VCaP (cell line): ENCODE data around the gene GRIK4.

Experiments
- H3K27ac ChIP-seq: fragments of 450-650 bp; 2 replicates; pipeline ENCODE4 v1.5.1; 2017
- TF ChIP-seq, protein P1 (sequence below): fragments of 450-650 bp; conservative IDR thresholded peaks from 2 replicates; pipeline ENCODE4 v1.5.1; 2017; ENCODE audit warnings: mild to moderate bottlenecking, moderate library complexity

GRIK4 gene

DNA sequence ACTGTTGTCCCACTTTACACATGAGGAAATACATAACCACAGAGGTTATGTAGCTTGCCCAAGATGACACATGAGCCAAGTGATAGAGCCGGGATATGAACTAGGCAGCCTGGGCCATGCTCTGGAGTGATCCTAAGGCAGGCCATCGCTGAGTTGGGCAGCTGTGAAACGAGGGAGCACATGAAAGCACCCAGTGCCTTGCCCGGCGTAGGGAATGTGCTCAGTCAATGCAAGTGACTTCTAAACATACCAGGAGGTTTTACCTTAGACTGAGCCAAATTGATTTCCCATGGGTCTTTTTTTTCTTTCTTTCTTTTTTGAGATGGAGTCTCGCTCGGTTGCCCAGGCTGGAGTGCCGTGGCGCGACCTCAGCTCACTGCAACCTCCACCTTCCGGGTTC, 10.5 kb downstream of the GRIK4 start:
- TF ChIP-seq, protein P1, sequence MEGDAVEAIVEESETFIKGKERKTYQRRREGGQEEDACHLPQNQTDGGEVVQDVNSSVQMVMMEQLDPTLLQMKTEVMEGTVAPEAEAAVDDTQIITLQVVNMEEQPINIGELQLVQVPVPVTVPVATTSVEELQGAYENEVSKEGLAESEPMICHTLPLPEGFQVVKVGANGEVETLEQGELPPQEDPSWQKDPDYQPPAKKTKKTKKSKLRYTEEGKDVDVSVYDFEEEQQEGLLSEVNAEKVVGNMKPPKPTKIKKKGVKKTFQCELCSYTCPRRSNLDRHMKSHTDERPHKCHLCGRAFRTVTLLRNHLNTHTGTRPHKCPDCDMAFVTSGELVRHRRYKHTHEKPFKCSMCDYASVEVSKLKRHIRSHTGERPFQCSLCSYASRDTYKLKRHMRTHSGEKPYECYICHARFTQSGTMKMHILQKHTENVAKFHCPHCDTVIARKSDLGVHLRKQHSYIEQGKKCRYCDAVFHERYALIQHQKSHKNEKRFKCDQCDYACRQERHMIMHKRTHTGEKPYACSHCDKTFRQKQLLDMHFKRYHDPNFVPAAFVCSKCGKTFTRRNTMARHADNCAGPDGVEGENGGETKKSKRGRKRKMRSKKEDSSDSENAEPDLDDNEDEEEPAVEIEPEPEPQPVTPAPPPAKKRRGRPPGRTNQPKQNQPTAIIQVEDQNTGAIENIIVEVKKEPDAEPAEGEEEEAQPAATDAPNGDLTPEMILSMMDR: no peak

DNA sequence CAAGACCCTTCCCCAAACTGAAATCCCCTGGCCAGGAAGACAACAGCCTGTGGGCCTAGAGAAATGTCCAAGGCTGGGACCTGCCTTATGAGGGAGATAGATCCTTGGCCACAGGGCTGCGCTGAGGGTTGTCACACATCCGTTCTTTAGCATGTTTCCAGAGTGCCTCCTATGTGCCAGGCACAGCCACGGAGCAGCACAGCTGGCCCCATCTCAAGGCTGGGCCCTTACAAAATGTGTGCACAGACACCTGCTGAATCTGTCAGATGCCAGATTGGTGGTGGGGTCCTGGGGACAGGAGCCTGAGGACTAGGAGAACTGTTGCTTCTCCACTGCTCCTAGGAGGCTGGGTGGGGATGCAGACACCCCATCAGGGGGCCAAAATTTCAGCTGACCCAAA, 11.2 kb downstream of the GRIK4 start:
- H3K27ac ChIP-seq: no peak overlapping the region
- TF ChIP-seq, protein P1: no peak

More for the DNA sequence above, 10.5 kb downstream of the GRIK4 start:
- no peak overlapping the region for H3K27ac ChIP-seq

DNA sequence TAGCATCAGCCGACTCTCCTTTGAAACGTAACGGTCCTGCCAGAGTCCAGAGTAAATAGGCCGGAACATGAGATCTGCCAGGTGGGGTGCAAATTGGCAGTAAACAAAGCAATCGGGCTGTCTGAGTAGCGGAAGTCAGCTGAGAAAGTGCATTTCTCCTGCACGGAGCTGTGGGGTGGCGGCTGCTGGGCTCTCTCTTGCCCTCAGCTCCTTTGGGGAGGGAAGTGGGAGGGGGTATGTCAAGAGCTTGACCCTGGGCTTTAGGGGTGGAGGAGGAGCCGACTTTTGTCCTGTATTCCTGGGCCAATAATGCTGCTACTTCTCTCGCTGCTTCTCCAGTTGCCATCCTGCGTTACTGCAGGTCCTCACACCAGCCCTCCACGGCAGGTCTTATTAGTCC, 11.6 kb downstream of the GRIK4 start:
- TF ChIP-seq, protein P1: no peak
- H3K27ac ChIP-seq: no peak overlapping the region

DNA sequence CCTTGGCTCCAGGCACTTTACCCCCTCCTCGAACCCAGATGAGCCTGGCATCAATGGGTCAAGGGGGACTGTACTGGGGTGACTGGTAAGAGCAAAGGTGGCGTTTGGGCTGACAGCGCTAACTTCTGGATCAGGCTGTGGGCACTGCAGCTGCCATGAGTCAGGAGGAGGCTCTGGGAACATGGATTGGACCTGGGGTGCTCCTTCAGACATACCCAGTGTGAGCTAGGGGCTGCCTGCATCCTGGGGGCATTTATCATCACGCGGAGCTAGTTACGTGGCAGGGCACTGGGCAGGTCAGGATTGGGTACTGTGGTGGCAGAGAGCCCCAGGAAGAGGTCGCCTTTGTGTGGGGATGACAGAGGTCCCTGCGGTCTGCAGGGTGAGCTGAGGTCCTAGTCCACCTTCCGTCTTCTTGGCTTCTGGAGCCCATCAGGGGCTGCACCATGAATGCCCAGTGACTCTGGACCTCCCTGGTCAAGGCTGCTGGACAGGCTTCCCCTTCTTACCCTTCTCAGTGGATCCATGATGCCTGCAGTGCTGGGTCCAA, 13.1 kb downstream of the GRIK4 start:
- TF ChIP-seq, protein P1: no peak
- H3K27ac ChIP-seq: no peak overlapping the region; the same call in 1 of the 2 replicates

DNA sequence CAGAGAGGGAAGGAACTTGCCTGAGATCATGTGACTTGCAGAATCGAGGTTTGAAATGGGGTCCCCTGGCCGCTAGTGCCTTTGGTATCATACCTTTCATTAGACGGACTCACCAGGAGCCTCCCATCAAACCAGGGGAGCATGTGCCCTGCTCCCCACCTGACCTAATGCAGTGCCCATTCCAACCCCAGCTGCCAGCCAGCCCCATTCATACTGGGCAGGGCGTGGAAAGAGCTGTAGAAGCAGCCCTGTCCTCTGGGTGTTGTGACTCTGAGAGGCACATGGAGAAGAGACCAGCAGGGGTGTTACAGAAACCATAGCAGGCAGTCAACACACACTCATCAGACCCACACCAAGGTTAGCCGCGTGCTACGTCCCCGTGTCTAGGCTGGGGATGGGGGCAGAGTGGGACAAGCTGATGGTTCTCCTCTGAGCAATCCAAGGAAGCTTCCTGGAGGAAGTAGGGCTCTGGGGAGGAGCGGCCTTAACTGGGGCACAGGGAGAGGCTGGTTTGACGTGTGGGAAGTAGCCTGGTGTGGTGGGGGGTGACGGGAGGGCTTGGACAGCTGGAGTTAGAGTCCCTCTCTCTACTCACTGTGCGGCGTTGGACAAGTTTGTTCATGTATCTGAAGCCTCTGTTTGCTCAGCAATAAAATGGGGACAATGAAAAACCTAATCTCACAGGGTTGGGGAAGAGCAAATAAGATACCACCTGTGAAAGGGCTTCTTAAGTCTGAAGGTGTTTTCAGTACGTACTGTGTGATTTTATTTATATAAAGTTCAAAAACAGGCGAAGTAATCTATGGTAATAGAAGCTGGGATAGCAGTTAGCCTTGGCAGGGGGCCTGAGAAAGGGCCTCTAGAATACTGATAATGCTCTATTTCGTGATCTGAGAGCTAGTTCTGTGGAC, 14.0 kb downstream of the GRIK4 start:
- peak overlapping the region; percentile 49 for H3K27ac ChIP-seq
- TF ChIP-seq, protein P1: no peak

DNA sequence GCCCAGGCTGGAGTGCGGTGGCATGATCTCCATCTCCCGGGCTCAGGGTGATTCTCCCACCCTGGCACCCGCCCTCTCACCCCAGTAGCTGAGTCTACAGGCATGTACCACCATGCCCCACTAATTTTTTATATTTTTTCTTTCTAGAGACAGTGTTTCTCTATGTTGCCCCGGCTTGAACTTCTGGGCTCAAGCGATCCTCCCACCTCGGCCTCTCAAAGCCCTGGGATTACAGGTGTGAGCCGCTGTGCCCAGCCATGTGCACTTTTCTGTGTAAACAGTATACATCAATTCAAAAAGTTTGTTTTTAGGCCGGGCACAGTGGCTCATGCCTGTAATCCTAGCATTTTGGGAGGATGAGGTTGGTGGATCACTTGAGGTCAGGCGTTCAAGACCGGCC, 14.7 kb downstream of the GRIK4 start:
- peak overlapping the region; percentile 49 for H3K27ac ChIP-seq
- TF ChIP-seq, protein P1: no peak

DNA sequence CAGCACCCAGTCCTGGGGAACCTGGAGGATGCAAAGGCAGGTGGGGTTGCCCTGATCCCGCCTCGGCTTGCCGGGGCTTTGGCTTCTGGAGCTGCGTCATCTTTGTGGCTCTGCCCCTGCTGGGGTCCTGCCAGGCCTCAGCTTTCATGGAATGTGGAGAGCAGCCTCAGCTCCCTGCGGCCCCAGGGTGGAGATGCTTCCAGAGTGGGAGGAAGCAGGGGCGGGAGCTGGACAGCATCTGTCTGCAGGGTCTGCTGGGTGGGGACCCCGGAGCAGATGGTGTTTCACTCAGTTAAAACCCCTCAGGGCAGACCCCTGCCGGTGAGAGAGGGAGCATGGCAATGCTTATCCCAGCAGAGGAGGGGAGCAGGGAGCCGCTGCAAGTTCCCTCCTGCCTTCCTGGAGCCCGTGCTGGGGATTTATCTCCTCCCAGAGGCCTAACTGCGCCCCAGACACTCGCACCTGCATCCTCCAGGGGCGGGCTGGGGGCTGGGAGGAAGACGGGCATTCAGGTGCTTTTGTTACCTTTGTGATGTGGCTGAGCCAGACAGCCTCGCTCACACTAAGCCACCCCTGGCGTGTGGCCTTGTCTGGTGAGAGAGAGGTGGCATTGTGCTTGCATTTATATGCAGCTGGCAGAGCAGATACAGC, 15.7 kb downstream of the GRIK4 start:
- TF ChIP-seq, protein P1: no peak
- H3K27ac ChIP-seq: no peak overlapping the region
